Heart right ventricle (tissue), 16 donors: Measurements from ENCODE around the gene SDCBP2. TPM values are rescaled to one million over a fixed set of nuclear protein-coding genes. Genes with fewer than 3 reads are reported as not detected.
A peak's percentile ranks its signal among the peaks of the same experiment; 100 is the strongest.

ENCODE experiments used
- ATAC-seq, 8 donors: fragments of 200-7000 bp; cut with Tn5 transposase; one replicate each; pipeline ENCODE4 v1.9.1; 2020; ENCODE audit warnings: mild to moderate bottlenecking in 8 of 8, moderate library complexity in 8 of 8, moderate number of reproducible peaks in 1 of 8
- DNase-seq, 2 donors: peaks; one replicate each; pipeline ENCODE4 v3.0.0-alpha.2; 2020
- H3K27ac ChIP-seq, 10 donors: fragments of 200-600 bp; sonication (generic) in 2 of 10; one replicate each; pipeline versions ENCODE4 v1.5.0 to v1.8.0; 2020 to 2022; ENCODE audit warnings: mild to moderate bottlenecking in 3 of 10
- H3K27me3 ChIP-seq, 7 donors: fragments of 200-600 bp; one replicate each; pipeline ENCODE4 v1.8.0; 2021 to 2022; ENCODE audit warnings: mild to moderate bottlenecking in 2 of 7
- H3K36me3 ChIP-seq, 9 donors: fragments of 200-600 bp; sonication (generic) in 1 of 9; one replicate each; pipeline versions ENCODE4 v1.5.0 to v1.8.0; 2020 to 2022; ENCODE audit warnings: mild to moderate bottlenecking in 2 of 9
- H3K4me1 ChIP-seq, 9 donors: fragments of 200-600 bp; sonication (generic) in 1 of 9; one replicate each; pipeline versions ENCODE4 v1.5.0 to v1.8.0; 2020 to 2022; ENCODE audit warnings: mild to moderate bottlenecking in 4 of 9
- H3K4me3 ChIP-seq, 10 donors: fragments of 200-600 bp; sonication (generic) in 2 of 10; one replicate each; pipeline versions ENCODE4 v1.5.0 to v1.8.0; 2020 to 2022; ENCODE audit warnings: mild to moderate bottlenecking in 7 of 10, moderate library complexity in 2 of 10
- H3K9me3 ChIP-seq, 11 donors: fragments of 200-600 bp in 10 of 11; sonication (generic) in 2 of 11; one replicate each; pipeline versions ENCODE4 v1.5.0 to v1.8.0; 2013 to 2022; ENCODE audit warnings: mild to moderate bottlenecking in 2 of 11, control low read depth in 1 of 11, moderate library complexity in 1 of 11
- WGBS, 2 donors: extraction: QIAGEN DNeasy Blood & Tissue Kit; methylation state at CpG; one replicate each; pipeline ENCODE4 v1.1.7; 2013; ENCODE audit warnings: inconsistent platforms in 1 of 2; 5-methylcytosine and 5-hydroxymethylcytosine counted together
- intact Hi-C, 10 donors: fragments of 100-400 bp; cut with DNase I; formaldehyde crosslinking; loops; one replicate each; pipeline versions ENCODE4 v1.11.1 to v1.14.2; 2022
- polyA plus RNA-seq, 2 donors: library from polyadenylated mRNA; stranded (reverse); fragments of 200-250 nt; gene quantifications; one replicate each; pipeline ENCODE4 v1.2.3, GENCODE V29; 2013
- total RNA-seq, 10 donors: library from RNA; stranded (reverse); fragmentation: NEBNext Ultra II Directional in 3 of 10; extraction: Animal tissue kit (Norgen Biotek cat#: 25700) in 3 of 10; gene quantifications; one replicate each; pipeline versions ENCODE4 v1.2.1 to v1.2.4, GENCODE V29; 2021 to 2023
- TF ChIP-seq, protein P1 (sequence below), 9 donors: fragments of 200-600 bp; sonication (generic) in 2 of 9; IDR thresholded peaks; one replicate each; pipeline versions ENCODE4 v1.5.0 to v1.8.0; 2021 to 2022; ENCODE audit warnings: antibody characterized with exemption in 9 of 9, mild to moderate bottlenecking in 5 of 9, moderate library complexity in 1 of 9
- donor health status: Arrhythmogenic right ventricular cardiomyopathy.
- donor health status: ischemic (EF 13 %, LVEDD 7.1; RV severe dilation, severe dysfunction).
- donor health status: healthy with polysubstance abuse.
- donor health status: DM: no; HTN: yes; CAD: no.
- donor health status: DM: no; HTN: no; CAD: no.
- donor health status: ischemic (EF 25% LVEDD 6.9; RV normal size, moderate dysfunction).
- donor health status: ischemic (EF 25% LVEDD 5.7; RV mildly dilated, moderate dysfunction).
- donor health status: healthy.
- donor health status: DM: yes; HTN: yes; CAD: no.
- donor health status: Ischemic cardiomyopathy.
- donor health status: ischemic (EF 35%, LVEDD 5.7; RV mildly dilated, moderate dysfunction).
- donor health status: nonischemic (EF 11% LVEDD 7.7; RV severe dilation, severe dysfunction).
- donor health status: DM: yes; HTN: yes; CAD: no.
- donor health status: PGD.
- donor health status: ischemic (EF 29% LVEDD 5.4; RV normal size, mild dysfunction).
- donor health status: nonischemic (EF 23%, LVEDD 6.1; RV moderate dilation, normal function).

The SDCBP2 gene
- total and polyA plus RNA-seq, 12 donors = 0.62 to 4.3 (median 2.0) TPM

DNA sequence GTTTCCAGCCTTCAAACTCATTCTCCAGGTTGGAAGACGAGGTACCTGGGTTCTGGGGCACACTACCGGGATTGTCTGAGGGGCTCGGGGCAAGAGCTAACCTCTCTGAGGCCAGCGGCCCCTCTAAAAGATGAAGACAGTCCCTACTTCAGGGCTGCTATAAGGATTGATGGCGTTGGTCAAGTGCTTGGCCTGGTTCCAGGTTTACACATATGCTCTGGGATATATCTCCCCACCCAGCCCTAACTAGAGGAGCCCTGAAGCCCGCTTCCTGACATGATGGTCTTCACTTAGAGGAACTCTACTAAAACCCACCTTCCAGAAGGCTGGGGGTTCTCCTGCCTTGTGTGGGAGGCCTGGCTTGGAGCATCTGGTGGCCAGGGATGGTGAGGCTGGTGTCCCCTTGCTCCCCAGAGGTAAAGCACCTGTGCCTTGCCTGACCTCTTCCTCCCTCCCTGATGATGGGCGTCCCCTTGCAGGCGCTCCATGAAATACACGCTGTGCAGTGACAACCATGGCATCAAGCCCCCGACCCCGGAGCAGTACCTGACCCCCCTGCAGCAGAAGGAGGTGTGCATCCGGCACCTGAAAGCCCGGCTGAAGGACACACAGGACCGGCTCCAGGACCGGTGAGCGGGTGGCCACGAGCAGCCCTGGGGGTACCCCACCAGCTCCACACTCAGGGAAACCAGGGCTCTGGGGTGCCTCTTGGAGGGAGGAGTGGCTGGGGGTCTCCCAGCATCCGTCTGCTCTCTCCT is 28.7 kb downstream of the SDCBP2 start:
- no peaks in the 10 kb centered on the region for H3K9me3 ChIP-seq
- no peak for DNase-seq
- ATAC-seq = no peak

GRCh38 chr20:1299522-1299921 is 29.4 kb downstream of the SDCBP2 start:
- Histone ChIP-seq H3K9me3 (no peaks in the 10 kb centered on the region), H3K4me3 (no peak overlapping the region), H3K4me1 (peaks cover 0 to 10% (median 0%) of the 10 kb centered on the region in 9 donors), H3K36me3 (peaks cover 0 to 23% (median 0%) of the 10 kb centered on the region in 9 donors), H3K27ac (no peak overlapping the region), H3K27me3 (no peaks in the 10 kb centered on the region)
- intact Hi-C loops = no loop called here
- WGBS, 2 donors = 81 to 85% methylated on average over 9 of the region's 9 CpGs
- ATAC-seq (no peak), DNase-seq (no peak)
- TF ChIP-seq, protein P1, sequence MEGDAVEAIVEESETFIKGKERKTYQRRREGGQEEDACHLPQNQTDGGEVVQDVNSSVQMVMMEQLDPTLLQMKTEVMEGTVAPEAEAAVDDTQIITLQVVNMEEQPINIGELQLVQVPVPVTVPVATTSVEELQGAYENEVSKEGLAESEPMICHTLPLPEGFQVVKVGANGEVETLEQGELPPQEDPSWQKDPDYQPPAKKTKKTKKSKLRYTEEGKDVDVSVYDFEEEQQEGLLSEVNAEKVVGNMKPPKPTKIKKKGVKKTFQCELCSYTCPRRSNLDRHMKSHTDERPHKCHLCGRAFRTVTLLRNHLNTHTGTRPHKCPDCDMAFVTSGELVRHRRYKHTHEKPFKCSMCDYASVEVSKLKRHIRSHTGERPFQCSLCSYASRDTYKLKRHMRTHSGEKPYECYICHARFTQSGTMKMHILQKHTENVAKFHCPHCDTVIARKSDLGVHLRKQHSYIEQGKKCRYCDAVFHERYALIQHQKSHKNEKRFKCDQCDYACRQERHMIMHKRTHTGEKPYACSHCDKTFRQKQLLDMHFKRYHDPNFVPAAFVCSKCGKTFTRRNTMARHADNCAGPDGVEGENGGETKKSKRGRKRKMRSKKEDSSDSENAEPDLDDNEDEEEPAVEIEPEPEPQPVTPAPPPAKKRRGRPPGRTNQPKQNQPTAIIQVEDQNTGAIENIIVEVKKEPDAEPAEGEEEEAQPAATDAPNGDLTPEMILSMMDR (IDR thresholded peaks at IDR 0.05) = peak in 1 of 9 donors; percentile 8

More for the DNA sequence above, 28.7 kb downstream of the SDCBP2 start:
- peaks cover 0 to 10% (median 0%) of the 10 kb centered on the region in 9 donors for H3K4me1 ChIP-seq
- peak overlapping the region in 1 of 10 donors; percentile 50 for H3K27ac ChIP-seq
- no peak overlapping the region for H3K4me3 ChIP-seq
- H3K27me3 ChIP-seq = no peaks in the 10 kb centered on the region
- WGBS, 2 donors = 93 to 95% methylated on average over 18 of the region's 18 CpGs
- H3K36me3 ChIP-seq = peaks cover 0 to 30% (median 0%) of the 10 kb centered on the region in 9 donors
- intact Hi-C loops = no loop called here
- TF ChIP-seq, protein P1 (IDR thresholded peaks at IDR 0.05) = no peak

DNA sequence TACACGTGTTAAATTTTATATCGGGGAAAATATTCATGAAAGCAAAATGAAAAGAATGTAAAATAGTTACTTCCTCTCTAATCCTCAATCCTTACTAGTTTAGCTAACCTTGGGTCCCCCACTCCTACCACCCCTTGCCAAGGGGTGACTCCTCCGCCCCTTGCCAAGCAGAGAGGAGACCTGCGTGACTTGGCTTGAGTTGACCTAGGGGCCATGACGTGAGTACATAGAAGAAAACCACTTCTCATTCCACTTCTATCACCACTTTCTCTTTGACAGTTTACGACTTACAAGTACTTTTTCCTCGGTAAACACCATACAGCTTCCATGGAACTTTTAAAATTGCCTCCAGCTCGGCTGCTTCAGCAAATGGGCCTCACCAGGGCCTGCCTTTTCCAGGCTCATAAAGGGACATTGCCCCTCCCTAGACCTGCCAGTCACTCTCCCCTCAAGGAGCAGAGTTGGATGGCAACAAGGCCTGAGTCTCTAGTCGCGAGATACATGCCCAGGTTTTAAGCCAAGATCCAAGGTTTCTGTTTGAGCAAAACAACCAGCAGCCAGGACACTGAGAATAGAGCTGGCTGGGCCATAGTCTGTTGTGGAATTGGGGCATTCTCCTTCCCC is 29.9 kb downstream of the SDCBP2 start:
- 91 to 92% methylated on average over 10 of the region's 10 CpGs for WGBS, 2 donors
- peaks cover 0 to 20% (median 0%) of the 10 kb centered on the region in 9 donors for H3K36me3 ChIP-seq
- intact Hi-C loops = no loop called here
- ATAC-seq = no peak
- H3K27ac ChIP-seq = no peak overlapping the region
- H3K9me3 ChIP-seq = no peaks in the 10 kb centered on the region
- no peaks in the 10 kb centered on the region for H3K27me3 ChIP-seq
- DNase-seq = no peak
- H3K4me1 ChIP-seq = peaks cover 0 to 10% (median 0%) of the 10 kb centered on the region in 9 donors
- H3K4me3 ChIP-seq = no peak overlapping the region
- TF ChIP-seq, protein P1 (IDR thresholded peaks at IDR 0.05) = no peak

DNA sequence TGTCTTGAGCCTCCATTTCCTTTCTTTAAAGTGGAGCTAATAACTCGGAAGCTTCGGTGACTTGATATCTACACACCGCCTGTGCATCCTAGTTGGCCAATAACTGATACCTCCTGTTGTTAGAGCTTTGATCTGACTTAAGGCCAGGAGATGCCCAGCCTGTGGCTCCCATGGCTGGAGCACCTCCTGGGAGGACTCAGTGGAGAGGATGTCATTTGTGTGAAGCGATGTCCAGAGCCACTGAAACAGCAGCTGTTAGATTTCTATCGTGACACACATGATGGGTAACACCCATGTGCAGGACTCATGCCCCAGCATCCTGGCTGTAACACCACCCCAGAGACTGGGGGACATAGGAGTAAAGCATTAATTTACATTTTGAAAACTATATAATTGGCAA is 30.8 kb downstream of the SDCBP2 start:
- no peak for ATAC-seq

More for the DNA sequence above, 30.8 kb downstream of the SDCBP2 start:
- no peaks in the 10 kb centered on the region for H3K27me3 ChIP-seq
- no peak overlapping the region for H3K27ac ChIP-seq
- TF ChIP-seq, protein P1 (IDR thresholded peaks at IDR 0.05) = no peak
- intact Hi-C loops = no loop called here
- H3K9me3 ChIP-seq = no peaks in the 10 kb centered on the region
- H3K36me3 ChIP-seq = peaks cover 0 to 20% (median 0%) of the 10 kb centered on the region in 9 donors
- no peak overlapping the region for H3K4me3 ChIP-seq
- DNase-seq = no peak
- H3K4me1 ChIP-seq = peaks cover 0 to 10% (median 0%) of the 10 kb centered on the region in 9 donors
- WGBS, 2 donors = 80 to 81% methylated on average over 5 of the region's 5 CpGs
